ENCODE measurements around the gene LIN7B. TPM values are rescaled to one million over a fixed set of nuclear protein-coding genes. Genes with fewer than 3 reads are reported as not detected.

Gene LIN7B
- total and polyA plus RNA-seq, 2 of the 13 experiments (the other 11 are each of a cell fraction or from before 2014, with no cell fraction given): 5.3 to 7.6 TPM

- TF ChIP-seq EHMT2 (IDR thresholded peaks at IDR 0.05; ENCODE audit: borderline replicate concordance, low read depth, low read length): no peak
- TF ChIP-seq, protein P1, sequence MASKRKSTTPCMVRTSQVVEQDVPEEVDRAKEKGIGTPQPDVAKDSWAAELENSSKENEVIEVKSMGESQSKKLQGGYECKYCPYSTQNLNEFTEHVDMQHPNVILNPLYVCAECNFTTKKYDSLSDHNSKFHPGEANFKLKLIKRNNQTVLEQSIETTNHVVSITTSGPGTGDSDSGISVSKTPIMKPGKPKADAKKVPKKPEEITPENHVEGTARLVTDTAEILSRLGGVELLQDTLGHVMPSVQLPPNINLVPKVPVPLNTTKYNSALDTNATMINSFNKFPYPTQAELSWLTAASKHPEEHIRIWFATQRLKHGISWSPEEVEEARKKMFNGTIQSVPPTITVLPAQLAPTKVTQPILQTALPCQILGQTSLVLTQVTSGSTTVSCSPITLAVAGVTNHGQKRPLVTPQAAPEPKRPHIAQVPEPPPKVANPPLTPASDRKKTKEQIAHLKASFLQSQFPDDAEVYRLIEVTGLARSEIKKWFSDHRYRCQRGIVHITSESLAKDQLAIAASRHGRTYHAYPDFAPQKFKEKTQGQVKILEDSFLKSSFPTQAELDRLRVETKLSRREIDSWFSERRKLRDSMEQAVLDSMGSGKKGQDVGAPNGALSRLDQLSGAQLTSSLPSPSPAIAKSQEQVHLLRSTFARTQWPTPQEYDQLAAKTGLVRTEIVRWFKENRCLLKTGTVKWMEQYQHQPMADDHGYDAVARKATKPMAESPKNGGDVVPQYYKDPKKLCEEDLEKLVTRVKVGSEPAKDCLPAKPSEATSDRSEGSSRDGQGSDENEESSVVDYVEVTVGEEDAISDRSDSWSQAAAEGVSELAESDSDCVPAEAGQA (IDR thresholded peaks at IDR 0.05; ENCODE audit: low read depth): no peak
- TF ChIP-seq, protein P1 (CRISPR knock-in tag; IDR thresholded peaks at IDR 0.05; ENCODE audit: borderline replicate concordance): no peak
- peak; percentile 70; the same call in 1 of the 2 replicates for TF ChIP-seq ZNF619 (CRISPR knock-in tag; IDR thresholded peaks at IDR 0.05)
- TF ChIP-seq, protein P2, sequence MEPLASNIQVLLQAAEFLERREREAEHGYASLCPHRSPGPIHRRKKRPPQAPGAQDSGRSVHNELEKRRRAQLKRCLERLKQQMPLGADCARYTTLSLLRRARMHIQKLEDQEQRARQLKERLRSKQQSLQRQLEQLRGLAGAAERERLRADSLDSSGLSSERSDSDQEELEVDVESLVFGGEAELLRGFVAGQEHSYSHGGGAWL (CRISPR knock-in tag; IDR thresholded peaks at IDR 0.05): peak; percentile 52; the same call in 1 of the 2 replicates
- TF ChIP-seq SOX5 (CRISPR knock-in tag; IDR thresholded peaks at IDR 0.05; ENCODE audit: borderline replicate concordance): no peak
- TF ChIP-seq NR2F1 (CRISPR knock-in tag; IDR thresholded peaks at IDR 0.05): no peak
- TF ChIP-seq, protein P3, sequence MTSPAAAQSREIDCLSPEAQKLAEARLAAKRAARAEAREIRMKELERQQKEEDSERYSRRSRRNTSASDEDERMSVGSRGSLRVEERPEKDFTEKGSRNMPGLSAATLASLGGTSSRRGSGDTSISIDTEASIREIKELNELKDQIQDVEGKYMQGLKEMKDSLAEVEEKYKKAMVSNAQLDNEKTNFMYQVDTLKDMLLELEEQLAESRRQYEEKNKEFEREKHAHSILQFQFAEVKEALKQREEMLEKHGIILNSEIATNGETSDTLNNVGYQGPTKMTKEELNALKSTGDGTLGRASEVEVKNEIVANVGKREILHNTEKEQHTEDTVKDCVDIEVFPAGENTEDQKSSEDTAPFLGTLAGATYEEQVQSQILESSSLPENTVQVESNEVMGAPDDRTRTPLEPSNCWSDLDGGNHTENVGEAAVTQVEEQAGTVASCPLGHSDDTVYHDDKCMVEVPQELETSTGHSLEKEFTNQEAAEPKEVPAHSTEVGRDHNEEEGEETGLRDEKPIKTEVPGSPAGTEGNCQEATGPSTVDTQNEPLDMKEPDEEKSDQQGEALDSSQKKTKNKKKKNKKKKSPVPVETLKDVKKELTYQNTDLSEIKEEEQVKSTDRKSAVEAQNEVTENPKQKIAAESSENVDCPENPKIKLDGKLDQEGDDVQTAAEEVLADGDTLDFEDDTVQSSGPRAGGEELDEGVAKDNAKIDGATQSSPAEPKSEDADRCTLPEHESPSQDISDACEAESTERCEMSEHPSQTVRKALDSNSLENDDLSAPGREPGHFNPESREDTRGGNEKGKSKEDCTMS (CRISPR knock-in tag; conservative IDR thresholded peaks at IDR 0.05): no peak
- TF ChIP-seq ZNF674 (CRISPR knock-in tag; IDR thresholded peaks at IDR 0.05; ENCODE audit: low read depth): no peak
- TF ChIP-seq PAWR (CRISPR knock-in tag; IDR thresholded peaks at IDR 0.05; ENCODE audit: borderline replicate concordance): no peak
- TF ChIP-seq MTA3 (CRISPR knock-in tag; IDR thresholded peaks at IDR 0.05): no peak
- no peak for TF ChIP-seq GZF1 (CRISPR knock-in tag; IDR thresholded peaks at IDR 0.05)
- peak; percentile 24; the same call in 1 of the 2 replicates for TF ChIP-seq MXD1 (CRISPR knock-in tag; IDR thresholded peaks at IDR 0.05)
- TF ChIP-seq ZZZ3 (CRISPR knock-in tag; IDR thresholded peaks at IDR 0.05; ENCODE audit: borderline replicate concordance): no peak
- TF ChIP-seq TAF1 (CRISPR knock-in tag; IDR thresholded peaks at IDR 0.05): 0 out of 2 replicates have a peak, but pooled peaks have one; percentile 9
- no peak for TF ChIP-seq JUN (CRISPR knock-in tag; IDR thresholded peaks at IDR 0.05)
These were observed at the start of gene LIN7B (continued) for GRCh38 chr19:49113762-49114629.

All from HepG2 (cell line).